ENCODE results near the gene LENG1.

GRCh38 chr19:54156490-54156889, 3.0 kb downstream of the LENG1 start:
- TF ChIP-seq CREB1 (IDR thresholded peaks at IDR 0.05; ENCODE audit: low read depth) (no peak), EP300 (IDR thresholded peaks at IDR 0.05; ENCODE audit: borderline replicate concordance) (no peak), ZBTB7A (IDR thresholded peaks at IDR 0.05; ENCODE audit: low read depth) (no peak), TCF12 (IDR thresholded peaks at IDR 0.05; ENCODE audit: low read depth) (no peak), RAD21 (IDR thresholded peaks at IDR 0.05; ENCODE audit: low read depth) (no peak), NFIC (IDR thresholded peaks at IDR 0.05) (no peak), CEBPB (IDR thresholded peaks at IDR 0.05) (no peak)
- TF ChIP-seq, protein P1, sequence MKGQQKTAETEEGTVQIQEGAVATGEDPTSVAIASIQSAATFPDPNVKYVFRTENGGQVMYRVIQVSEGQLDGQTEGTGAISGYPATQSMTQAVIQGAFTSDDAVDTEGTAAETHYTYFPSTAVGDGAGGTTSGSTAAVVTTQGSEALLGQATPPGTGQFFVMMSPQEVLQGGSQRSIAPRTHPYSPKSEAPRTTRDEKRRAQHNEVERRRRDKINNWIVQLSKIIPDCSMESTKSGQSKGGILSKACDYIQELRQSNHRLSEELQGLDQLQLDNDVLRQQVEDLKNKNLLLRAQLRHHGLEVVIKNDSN (IDR thresholded peaks at IDR 0.05), result no peak
- TF ChIP-seq, protein P2, sequence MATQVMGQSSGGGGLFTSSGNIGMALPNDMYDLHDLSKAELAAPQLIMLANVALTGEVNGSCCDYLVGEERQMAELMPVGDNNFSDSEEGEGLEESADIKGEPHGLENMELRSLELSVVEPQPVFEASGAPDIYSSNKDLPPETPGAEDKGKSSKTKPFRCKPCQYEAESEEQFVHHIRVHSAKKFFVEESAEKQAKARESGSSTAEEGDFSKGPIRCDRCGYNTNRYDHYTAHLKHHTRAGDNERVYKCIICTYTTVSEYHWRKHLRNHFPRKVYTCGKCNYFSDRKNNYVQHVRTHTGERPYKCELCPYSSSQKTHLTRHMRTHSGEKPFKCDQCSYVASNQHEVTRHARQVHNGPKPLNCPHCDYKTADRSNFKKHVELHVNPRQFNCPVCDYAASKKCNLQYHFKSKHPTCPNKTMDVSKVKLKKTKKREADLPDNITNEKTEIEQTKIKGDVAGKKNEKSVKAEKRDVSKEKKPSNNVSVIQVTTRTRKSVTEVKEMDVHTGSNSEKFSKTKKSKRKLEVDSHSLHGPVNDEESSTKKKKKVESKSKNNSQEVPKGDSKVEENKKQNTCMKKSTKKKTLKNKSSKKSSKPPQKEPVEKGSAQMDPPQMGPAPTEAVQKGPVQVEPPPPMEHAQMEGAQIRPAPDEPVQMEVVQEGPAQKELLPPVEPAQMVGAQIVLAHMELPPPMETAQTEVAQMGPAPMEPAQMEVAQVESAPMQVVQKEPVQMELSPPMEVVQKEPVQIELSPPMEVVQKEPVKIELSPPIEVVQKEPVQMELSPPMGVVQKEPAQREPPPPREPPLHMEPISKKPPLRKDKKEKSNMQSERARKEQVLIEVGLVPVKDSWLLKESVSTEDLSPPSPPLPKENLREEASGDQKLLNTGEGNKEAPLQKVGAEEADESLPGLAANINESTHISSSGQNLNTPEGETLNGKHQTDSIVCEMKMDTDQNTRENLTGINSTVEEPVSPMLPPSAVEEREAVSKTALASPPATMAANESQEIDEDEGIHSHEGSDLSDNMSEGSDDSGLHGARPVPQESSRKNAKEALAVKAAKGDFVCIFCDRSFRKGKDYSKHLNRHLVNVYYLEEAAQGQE (IDR thresholded peaks at IDR 0.05; ENCODE audit: low read depth), result no peak

Measured in Ishikawa (cell line).